Measurements from ENCODE around the gene GNG8. TPM values are rescaled to one million over a fixed set of nuclear protein-coding genes. Genes with fewer than 3 reads are reported as not detected.

The GNG8 gene
- total RNA-seq, 6 experiments from 2014 or later, result not detected

GRCh38 chr19:46598372-46598917, 37.6 kb downstream of the GNG8 start:
- no peak for DNase-seq
- peaks cover 25% of the 10 kb centered on the region for H3K36me3 Mint-ChIP-seq (ENCODE audit: low read depth)
- H3K4me1 Mint-ChIP-seq (ENCODE audit: low read depth), result peaks cover 19% of the 10 kb centered on the region
- peaks cover 2% of the 10 kb centered on the region for H3K27me3 Mint-ChIP-seq (ENCODE audit: insufficient read depth)
- no peak overlapping the region for H3K27ac Mint-ChIP-seq
- peaks cover 10% of the 10 kb centered on the region; the same call in 1 of the 2 replicates for H3K9me3 Mint-ChIP-seq
- no peak overlapping the region for H3K4me3 Mint-ChIP-seq
- TF ChIP-seq, protein P1, sequence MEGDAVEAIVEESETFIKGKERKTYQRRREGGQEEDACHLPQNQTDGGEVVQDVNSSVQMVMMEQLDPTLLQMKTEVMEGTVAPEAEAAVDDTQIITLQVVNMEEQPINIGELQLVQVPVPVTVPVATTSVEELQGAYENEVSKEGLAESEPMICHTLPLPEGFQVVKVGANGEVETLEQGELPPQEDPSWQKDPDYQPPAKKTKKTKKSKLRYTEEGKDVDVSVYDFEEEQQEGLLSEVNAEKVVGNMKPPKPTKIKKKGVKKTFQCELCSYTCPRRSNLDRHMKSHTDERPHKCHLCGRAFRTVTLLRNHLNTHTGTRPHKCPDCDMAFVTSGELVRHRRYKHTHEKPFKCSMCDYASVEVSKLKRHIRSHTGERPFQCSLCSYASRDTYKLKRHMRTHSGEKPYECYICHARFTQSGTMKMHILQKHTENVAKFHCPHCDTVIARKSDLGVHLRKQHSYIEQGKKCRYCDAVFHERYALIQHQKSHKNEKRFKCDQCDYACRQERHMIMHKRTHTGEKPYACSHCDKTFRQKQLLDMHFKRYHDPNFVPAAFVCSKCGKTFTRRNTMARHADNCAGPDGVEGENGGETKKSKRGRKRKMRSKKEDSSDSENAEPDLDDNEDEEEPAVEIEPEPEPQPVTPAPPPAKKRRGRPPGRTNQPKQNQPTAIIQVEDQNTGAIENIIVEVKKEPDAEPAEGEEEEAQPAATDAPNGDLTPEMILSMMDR (IDR thresholded peaks at IDR 0.05), result no peak

DNA sequence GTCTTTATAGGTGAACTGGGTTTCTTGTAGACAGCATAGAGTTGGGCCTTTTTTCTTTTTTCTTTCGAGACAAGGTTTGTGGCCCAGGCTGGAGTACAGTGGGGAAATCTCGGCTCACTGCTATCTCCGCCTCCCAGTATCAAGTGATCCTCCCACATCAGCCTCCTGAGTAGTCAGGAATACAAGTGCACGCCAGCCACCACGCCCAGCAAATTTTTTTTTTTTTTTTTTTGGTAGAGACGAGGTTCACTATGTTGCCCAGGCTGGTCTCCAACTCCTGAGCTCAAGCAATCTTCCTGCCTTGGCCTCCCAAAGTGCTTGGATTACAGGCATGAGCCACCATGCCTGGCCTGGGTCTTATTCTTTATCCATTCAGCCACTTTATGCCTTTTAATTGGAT, 40.0 kb downstream of the GNG8 start:
- Mint-ChIP-seq H3K27ac (no peak overlapping the region), H3K9me3 (peaks cover 10% of the 10 kb centered on the region; the same call in 1 of the 2 replicates), H3K36me3 (ENCODE audit: low read depth) (peaks cover 11% of the 10 kb centered on the region; the same call in 1 of the 2 replicates), H3K4me3 (no peak overlapping the region), H3K4me1 (ENCODE audit: low read depth) (peaks cover 7% of the 10 kb centered on the region), H3K27me3 (ENCODE audit: insufficient read depth) (peaks cover 2% of the 10 kb centered on the region)
- no peak for DNase-seq
- TF ChIP-seq, protein P1 (IDR thresholded peaks at IDR 0.05), result no peak

DNA sequence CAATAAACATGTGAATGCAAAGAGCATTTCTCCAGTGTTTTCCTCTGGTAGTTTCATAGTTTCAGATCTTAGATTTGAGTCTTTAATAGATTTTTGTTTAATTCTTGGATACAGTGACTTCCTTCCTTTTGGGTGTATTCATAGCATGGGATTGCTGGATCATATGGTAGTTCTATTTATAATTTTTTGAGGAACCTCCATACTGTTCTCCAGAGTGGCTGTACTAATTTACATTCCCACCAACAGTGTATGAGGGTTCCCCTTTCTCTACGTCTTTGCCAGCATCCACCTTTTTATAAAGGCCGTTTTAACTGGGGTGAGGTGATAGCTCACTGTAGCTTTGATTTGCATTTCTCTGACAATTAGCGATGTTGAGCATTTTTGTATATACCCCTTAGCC, 44.1 kb downstream of the GNG8 start:
- H3K9me3 Mint-ChIP-seq, result no peaks in the 10 kb centered on the region
- H3K27ac Mint-ChIP-seq, result no peak overlapping the region
- no peak for DNase-seq
- TF ChIP-seq, protein P1 (IDR thresholded peaks at IDR 0.05), result no peak
- H3K36me3 Mint-ChIP-seq (ENCODE audit: low read depth), result no peaks in the 10 kb centered on the region
- no peaks in the 10 kb centered on the region; the same call in 1 of the 2 replicates for H3K27me3 Mint-ChIP-seq (ENCODE audit: insufficient read depth)
- H3K4me3 Mint-ChIP-seq, result no peak overlapping the region
- H3K4me1 Mint-ChIP-seq (ENCODE audit: low read depth), result no peaks in the 10 kb centered on the region

DNA sequence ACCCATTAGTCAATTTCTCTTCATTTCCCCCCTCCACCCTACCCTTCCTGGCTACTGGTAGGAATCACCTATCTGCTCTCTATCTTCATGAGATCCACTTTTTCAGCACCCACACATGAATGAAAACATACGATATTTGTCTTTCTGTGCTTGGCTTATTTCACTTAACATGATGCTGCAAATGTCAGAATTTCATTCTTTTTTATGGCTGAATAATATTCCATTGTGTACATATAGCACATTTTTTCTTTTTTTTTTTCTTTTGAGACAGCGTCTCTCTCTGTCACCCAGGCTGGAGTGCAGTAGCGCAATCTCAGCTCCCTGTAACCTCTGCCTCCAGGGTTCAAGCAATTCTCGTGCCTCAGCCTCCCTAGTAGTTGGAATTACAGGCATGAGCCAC, 44.7 kb downstream of the GNG8 start:
- no peak overlapping the region for H3K27ac Mint-ChIP-seq
- no peaks in the 10 kb centered on the region; the same call in 1 of the 2 replicates for H3K27me3 Mint-ChIP-seq (ENCODE audit: insufficient read depth)
- TF ChIP-seq, protein P1 (IDR thresholded peaks at IDR 0.05), result no peak
- no peaks in the 10 kb centered on the region for H3K9me3 Mint-ChIP-seq
- no peaks in the 10 kb centered on the region for H3K36me3 Mint-ChIP-seq (ENCODE audit: low read depth)
- H3K4me1 Mint-ChIP-seq (ENCODE audit: low read depth), result no peaks in the 10 kb centered on the region
- H3K4me3 Mint-ChIP-seq, result no peak overlapping the region
- DNase-seq, result no peak

- H3K27ac Mint-ChIP-seq, result no peak overlapping the region
- TF ChIP-seq, protein P1 (IDR thresholded peaks at IDR 0.05), result no peak
- no peak for DNase-seq
- H3K4me1 Mint-ChIP-seq (ENCODE audit: low read depth), result no peaks in the 10 kb centered on the region
- no peaks in the 10 kb centered on the region for H3K36me3 Mint-ChIP-seq (ENCODE audit: low read depth)
- no peak overlapping the region for H3K4me3 Mint-ChIP-seq
- no peaks in the 10 kb centered on the region for H3K9me3 Mint-ChIP-seq
- H3K27me3 Mint-ChIP-seq (ENCODE audit: insufficient read depth), result peaks cover 4% of the 10 kb centered on the region; the same call in 1 of the 2 replicates
Measured at GRCh38 chr19:46587861-46588260, 48.1 kb downstream of the GNG8 start.
